GM12872 (cell line): ENCODE results near the gene RASD2.

ENCODE experiments used
- CTCF ChIP-seq: IDR thresholded peaks from 3 replicates; pipeline ENCODE4 v1.5.1; 2011; ENCODE audit warnings: low read depth, mild to moderate bottlenecking, low read length, moderate library complexity; ENCODE audit not compliant: insufficient read depth

The RASD2 gene

GRCh38 chr22:35516723-35517122 lies 23.9 kb upstream of the RASD2 start:
- TF ChIP-seq CTCF, result no peak

- TF ChIP-seq CTCF, result no peak
These were observed 23.4 kb upstream of the RASD2 start for GRCh38 chr22:35517207-35517606.

GRCh38 chr22:35517769-35518530 lies 22.7 kb upstream of the RASD2 start:
- no peak for TF ChIP-seq CTCF

GRCh38 chr22:35518811-35519210 lies 21.8 kb upstream of the RASD2 start:
- no peak for TF ChIP-seq CTCF

GRCh38 chr22:35519306-35520000 lies 21.2 kb upstream of the RASD2 start:
- no peak for TF ChIP-seq CTCF

GRCh38 chr22:35521358-35522224 lies 19.0 kb upstream of the RASD2 start:
- no peak for TF ChIP-seq CTCF
